HepG2 (cell line): ENCODE results near the gene WBP1. TPM values are rescaled to one million over a fixed set of nuclear protein-coding genes. Genes with fewer than 3 reads are reported as not detected.

Experiments used
- IRF2 ChIP-seq: IDR thresholded peaks from 2 replicates; pipeline ENCODE4 v1.6.1; 2018; ENCODE audit warnings: missing genetic modification reagents, missing compliant biosample characterization
- MEIS1 ChIP-seq: sonication (generic); formaldehyde crosslinking; IDR thresholded peaks from 2 replicates; pipeline ENCODE4 v1.9.0; 2021; ENCODE audit warnings: mild to moderate bottlenecking, missing genetic modification reagents, moderate library complexity, borderline replicate concordance
- NFATC3 ChIP-seq: sonication (generic); formaldehyde crosslinking; IDR thresholded peaks from 2 replicates; pipeline ENCODE4 v1.5.1; 2020; ENCODE audit warnings: mild to moderate bottlenecking, missing genetic modification reagents
- NR2C2 ChIP-seq: sonication (generic); formaldehyde crosslinking; IDR thresholded peaks from 2 replicates; pipeline ENCODE4 v1.4.0; 2020; ENCODE audit warnings: missing genetic modification reagents, mild to moderate bottlenecking, moderate library complexity, borderline replicate concordance
- RFX3 ChIP-seq: IDR thresholded peaks from 2 replicates; pipeline ENCODE4 v1.6.1; 2016; ENCODE audit warnings: missing biosample characterization, missing genetic modification reagents
- SIX1 ChIP-seq: sonication (generic); formaldehyde crosslinking; IDR thresholded peaks from 2 replicates; pipeline ENCODE4 v1.4.0; 2020; ENCODE audit warnings: missing genetic modification reagents, borderline replicate concordance
- TCF7L2 ChIP-seq: IDR thresholded peaks from 2 replicates; pipeline ENCODE4 v1.6.1; 2011; ENCODE audit warnings: mild to moderate bottlenecking, low read depth, low read length, moderate library complexity
- YY1 ChIP-seq: IDR thresholded peaks from 2 replicates; pipeline ENCODE4 v1.6.1; 2011; ENCODE audit warnings: low read length, low read depth, moderate library complexity, mild to moderate bottlenecking; ENCODE audit not compliant: insufficient read depth, insufficient replicate concordance
- ZNF354B ChIP-seq: sonication (generic); formaldehyde crosslinking; IDR thresholded peaks from 2 replicates; pipeline ENCODE4 v1.8.0; 2022; ENCODE audit warnings: mild to moderate bottlenecking, missing genetic modification reagents
- ZNF558 ChIP-seq: sonication (generic); formaldehyde crosslinking; IDR thresholded peaks from 2 replicates; pipeline ENCODE4 v1.9.0; 2022; ENCODE audit warnings: mild to moderate bottlenecking, missing genetic modification reagents, borderline replicate concordance
- polyA plus RNA-seq, 8 experiments: library from polyadenylated mRNA; depleted of rRNA in 3 of 8; stranded (reverse) in 7 of 8; unstranded in 1 of 8; fragments of >200 nt; fragmentation: Illumina TruSeq in 4 of 8; extraction: Trizol in 4 of 8; gene quantifications; 2 replicates each; pipeline versions ENCODE4 v1.2.1 to v1.2.3, GENCODE V29; 2011 to 2016; ENCODE audit warnings: low read depth in 4 of 8, missing spikeins in 1 of 8, mixed read lengths in 1 of 8; ENCODE audit not compliant: insufficient read depth in 1 of 8
- total RNA-seq, 5 experiments: library from RNA; depleted of rRNA; stranded (reverse); fragments of >200 nt; fragmentation: Illumina TruSeq; extraction: Trizol; gene quantifications; 2 replicates each; pipeline ENCODE4 v1.2.3, GENCODE V29; 2016; ENCODE audit warnings: low read depth in 1 of 5
- TF ChIP-seq, protein P1 (sequence below): sonication (generic); formaldehyde crosslinking; IDR thresholded peaks from 2 replicates; pipeline ENCODE4 v1.4.0; 2020; ENCODE audit warnings: missing genetic modification reagents, borderline replicate concordance
- TF ChIP-seq, protein P2 (sequence below): IDR thresholded peaks from 2 replicates; pipeline ENCODE4 v1.4.0; 2020; ENCODE audit warnings: mild to moderate bottlenecking, missing genetic modification reagents
- TF ChIP-seq, protein P3 (sequence below): sonication (generic); formaldehyde crosslinking; IDR thresholded peaks from 2 replicates; pipeline ENCODE4 v1.5.0; 2020; ENCODE audit warnings: mild to moderate bottlenecking, missing genetic modification reagents, borderline replicate concordance

The WBP1 gene
- total and polyA plus RNA-seq, 2 of the 13 experiments (the other 11 are each of a cell fraction or from before 2014, with no cell fraction given): 38.8 to 85.7 TPM

DNA sequence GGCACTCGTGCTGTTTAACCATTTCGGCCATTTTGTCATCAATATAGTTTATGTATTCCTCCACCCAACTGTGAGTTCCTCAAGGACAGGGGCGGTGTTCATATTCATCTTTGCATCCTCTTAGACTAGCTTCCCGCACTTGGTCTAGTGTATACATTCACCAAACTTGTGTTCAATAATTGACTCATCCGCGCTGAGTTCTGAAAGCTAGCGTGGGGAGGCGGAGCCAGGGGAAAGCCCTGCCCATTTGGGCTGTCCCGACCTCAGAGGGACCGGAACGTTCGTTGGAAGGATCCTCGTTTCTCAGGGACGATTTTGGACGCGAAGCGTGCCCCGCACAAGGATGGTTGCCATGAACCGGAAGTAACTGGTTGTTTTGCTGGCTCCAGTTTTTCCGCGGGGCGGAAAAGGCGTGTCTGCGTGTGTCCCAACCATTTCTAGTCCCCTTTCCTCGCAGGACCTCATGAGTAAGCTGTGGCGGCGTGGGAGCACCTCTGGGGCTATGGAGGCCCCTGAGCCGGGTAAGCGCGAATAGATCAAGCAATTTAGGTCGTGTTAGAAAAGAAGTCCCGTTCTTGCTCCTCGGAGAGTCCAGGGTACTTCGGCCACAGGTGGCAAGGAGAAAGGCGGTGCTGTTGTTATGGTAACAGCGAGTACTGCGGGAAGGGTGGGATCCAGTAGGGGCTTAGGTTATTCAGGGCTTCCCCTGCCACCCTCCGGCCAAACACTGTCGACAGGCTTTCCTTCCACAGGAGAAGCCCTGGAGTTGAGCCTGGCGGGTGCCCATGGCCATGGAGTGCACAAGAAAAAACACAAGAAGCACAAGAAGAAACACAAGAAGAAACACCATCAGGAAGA is 3.4 kb upstream of the WBP1 start, which contains the start of gene INO80B (continued):
- TF ChIP-seq, protein P1, sequence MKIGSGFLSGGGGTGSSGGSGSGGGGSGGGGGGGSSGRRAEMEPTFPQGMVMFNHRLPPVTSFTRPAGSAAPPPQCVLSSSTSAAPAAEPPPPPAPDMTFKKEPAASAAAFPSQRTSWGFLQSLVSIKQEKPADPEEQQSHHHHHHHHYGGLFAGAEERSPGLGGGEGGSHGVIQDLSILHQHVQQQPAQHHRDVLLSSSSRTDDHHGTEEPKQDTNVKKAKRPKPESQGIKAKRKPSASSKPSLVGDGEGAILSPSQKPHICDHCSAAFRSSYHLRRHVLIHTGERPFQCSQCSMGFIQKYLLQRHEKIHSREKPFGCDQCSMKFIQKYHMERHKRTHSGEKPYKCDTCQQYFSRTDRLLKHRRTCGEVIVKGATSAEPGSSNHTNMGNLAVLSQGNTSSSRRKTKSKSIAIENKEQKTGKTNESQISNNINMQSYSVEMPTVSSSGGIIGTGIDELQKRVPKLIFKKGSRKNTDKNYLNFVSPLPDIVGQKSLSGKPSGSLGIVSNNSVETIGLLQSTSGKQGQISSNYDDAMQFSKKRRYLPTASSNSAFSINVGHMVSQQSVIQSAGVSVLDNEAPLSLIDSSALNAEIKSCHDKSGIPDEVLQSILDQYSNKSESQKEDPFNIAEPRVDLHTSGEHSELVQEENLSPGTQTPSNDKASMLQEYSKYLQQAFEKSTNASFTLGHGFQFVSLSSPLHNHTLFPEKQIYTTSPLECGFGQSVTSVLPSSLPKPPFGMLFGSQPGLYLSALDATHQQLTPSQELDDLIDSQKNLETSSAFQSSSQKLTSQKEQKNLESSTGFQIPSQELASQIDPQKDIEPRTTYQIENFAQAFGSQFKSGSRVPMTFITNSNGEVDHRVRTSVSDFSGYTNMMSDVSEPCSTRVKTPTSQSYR (CRISPR knock-in tag): peak; percentile 25; the same call in 1 of the 2 replicates
- TF ChIP-seq IRF2 (CRISPR knock-in tag): peak; percentile 99
- peak; percentile 83; the same call in 1 of the 2 replicates for TF ChIP-seq MEIS1 (CRISPR knock-in tag)
- TF ChIP-seq, protein P2, sequence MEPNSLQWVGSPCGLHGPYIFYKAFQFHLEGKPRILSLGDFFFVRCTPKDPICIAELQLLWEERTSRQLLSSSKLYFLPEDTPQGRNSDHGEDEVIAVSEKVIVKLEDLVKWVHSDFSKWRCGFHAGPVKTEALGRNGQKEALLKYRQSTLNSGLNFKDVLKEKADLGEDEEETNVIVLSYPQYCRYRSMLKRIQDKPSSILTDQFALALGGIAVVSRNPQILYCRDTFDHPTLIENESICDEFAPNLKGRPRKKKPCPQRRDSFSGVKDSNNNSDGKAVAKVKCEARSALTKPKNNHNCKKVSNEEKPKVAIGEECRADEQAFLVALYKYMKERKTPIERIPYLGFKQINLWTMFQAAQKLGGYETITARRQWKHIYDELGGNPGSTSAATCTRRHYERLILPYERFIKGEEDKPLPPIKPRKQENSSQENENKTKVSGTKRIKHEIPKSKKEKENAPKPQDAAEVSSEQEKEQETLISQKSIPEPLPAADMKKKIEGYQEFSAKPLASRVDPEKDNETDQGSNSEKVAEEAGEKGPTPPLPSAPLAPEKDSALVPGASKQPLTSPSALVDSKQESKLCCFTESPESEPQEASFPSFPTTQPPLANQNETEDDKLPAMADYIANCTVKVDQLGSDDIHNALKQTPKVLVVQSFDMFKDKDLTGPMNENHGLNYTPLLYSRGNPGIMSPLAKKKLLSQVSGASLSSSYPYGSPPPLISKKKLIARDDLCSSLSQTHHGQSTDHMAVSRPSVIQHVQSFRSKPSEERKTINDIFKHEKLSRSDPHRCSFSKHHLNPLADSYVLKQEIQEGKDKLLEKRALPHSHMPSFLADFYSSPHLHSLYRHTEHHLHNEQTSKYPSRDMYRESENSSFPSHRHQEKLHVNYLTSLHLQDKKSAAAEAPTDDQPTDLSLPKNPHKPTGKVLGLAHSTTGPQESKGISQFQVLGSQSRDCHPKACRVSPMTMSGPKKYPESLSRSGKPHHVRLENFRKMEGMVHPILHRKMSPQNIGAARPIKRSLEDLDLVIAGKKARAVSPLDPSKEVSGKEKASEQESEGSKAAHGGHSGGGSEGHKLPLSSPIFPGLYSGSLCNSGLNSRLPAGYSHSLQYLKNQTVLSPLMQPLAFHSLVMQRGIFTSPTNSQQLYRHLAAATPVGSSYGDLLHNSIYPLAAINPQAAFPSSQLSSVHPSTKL (CRISPR knock-in tag): peak; percentile 81
- TF ChIP-seq NFATC3 (CRISPR knock-in tag): peak; percentile 94; the same call in 1 of the 2 replicates
- peak; percentile 74; the same call in 1 of the 2 replicates for TF ChIP-seq ZNF354B
- TF ChIP-seq SIX1 (CRISPR knock-in tag): peak; percentile 76; the same call in 1 of the 2 replicates
- no peak for TF ChIP-seq TCF7L2
- TF ChIP-seq RFX3 (CRISPR knock-in tag): peak; percentile 87
- peak; percentile 99 for TF ChIP-seq NR2C2 (CRISPR knock-in tag)
- peak; percentile 100 for TF ChIP-seq YY1
- TF ChIP-seq, protein P3, sequence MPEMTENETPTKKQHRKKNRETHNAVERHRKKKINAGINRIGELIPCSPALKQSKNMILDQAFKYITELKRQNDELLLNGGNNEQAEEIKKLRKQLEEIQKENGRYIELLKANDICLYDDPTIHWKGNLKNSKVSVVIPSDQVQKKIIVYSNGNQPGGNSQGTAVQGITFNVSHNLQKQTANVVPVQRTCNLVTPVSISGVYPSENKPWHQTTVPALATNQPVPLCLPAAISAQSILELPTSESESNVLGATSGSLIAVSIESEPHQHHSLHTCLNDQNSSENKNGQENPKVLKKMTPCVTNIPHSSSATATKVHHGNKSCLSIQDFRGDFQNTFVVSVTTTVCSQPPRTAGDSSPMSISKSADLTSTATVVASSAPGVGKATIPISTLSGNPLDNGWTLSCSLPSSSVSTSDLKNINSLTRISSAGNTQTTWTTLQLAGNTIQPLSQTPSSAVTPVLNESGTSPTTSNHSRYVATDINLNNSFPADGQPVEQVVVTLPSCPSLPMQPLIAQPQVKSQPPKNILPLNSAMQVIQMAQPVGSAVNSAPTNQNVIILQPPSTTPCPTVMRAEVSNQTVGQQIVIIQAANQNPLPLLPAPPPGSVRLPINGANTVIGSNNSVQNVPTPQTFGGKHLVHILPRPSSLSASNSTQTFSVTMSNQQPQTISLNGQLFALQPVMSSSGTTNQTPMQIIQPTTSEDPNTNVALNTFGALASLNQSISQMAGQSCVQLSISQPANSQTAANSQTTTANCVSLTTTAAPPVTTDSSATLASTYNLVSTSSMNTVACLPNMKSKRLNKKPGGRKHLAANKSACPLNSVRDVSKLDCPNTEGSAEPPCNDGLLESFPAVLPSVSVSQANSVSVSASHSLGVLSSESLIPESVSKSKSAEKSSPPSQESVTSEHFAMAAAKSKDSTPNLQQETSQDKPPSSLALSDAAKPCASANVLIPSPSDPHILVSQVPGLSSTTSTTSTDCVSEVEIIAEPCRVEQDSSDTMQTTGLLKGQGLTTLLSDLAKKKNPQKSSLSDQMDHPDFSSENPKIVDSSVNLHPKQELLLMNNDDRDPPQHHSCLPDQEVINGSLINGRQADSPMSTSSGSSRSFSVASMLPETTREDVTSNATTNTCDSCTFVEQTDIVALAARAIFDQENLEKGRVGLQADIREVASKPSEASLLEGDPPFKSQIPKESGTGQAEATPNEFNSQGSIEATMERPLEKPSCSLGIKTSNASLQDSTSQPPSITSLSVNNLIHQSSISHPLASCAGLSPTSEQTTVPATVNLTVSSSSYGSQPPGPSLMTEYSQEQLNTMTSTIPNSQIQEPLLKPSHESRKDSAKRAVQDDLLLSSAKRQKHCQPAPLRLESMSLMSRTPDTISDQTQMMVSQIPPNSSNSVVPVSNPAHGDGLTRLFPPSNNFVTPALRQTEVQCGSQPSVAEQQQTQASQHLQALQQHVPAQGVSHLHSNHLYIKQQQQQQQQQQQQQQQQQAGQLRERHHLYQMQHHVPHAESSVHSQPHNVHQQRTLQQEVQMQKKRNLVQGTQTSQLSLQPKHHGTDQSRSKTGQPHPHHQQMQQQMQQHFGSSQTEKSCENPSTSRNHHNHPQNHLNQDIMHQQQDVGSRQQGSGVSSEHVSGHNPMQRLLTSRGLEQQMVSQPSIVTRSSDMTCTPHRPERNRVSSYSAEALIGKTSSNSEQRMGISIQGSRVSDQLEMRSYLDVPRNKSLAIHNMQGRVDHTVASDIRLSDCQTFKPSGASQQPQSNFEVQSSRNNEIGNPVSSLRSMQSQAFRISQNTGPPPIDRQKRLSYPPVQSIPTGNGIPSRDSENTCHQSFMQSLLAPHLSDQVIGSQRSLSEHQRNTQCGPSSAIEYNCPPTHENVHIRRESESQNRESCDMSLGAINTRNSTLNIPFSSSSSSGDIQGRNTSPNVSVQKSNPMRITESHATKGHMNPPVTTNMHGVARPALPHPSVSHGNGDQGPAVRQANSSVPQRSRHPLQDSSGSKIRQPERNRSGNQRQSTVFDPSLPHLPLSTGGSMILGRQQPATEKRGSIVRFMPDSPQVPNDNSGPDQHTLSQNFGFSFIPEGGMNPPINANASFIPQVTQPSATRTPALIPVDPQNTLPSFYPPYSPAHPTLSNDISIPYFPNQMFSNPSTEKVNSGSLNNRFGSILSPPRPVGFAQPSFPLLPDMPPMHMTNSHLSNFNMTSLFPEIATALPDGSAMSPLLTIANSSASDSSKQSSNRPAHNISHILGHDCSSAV: no peak
- no peak for TF ChIP-seq ZNF558 (CRISPR knock-in tag)
